H9 (cell line): ENCODE data around the gene BRWD1. TPM values are rescaled to one million over a fixed set of nuclear protein-coding genes. Genes with fewer than 3 reads are reported as not detected.

ENCODE experiments used
- DNase-seq: peaks from one replicate; pipeline ENCODE4 v3.0.0-alpha.2; 2017
- H2AFZ ChIP-seq: one replicate; pipeline ENCODE4 v1.6.1; 2013; ENCODE audit warnings: mild to moderate bottlenecking, low read length, control low read depth, moderate library complexity
- H2AK5ac ChIP-seq: 2 replicates; pipeline ENCODE4 v1.6.1; 2013; ENCODE audit warnings: low read length, control low read depth, mixed read lengths; ENCODE audit not compliant: insufficient read length
- H2BK120ac ChIP-seq: one replicate; pipeline ENCODE4 v1.6.1; 2013; ENCODE audit warnings: low read depth, mild to moderate bottlenecking, low read length, control low read depth, inconsistent platforms; ENCODE audit not compliant: poor library complexity, severe bottlenecking
- H2BK12ac ChIP-seq: 2 replicates; pipeline ENCODE4 v1.6.1; 2013; ENCODE audit warnings: low read length, control low read depth, mixed read lengths, low read depth; ENCODE audit not compliant: insufficient read length
- H2BK15ac ChIP-seq: 2 replicates; pipeline ENCODE4 v1.6.1; 2013; ENCODE audit warnings: low read depth, low read length, control low read depth
- H2BK20ac ChIP-seq: one replicate; pipeline ENCODE4 v1.6.1; 2013; ENCODE audit warnings: low read depth, mild to moderate bottlenecking, low read length, control low read depth, inconsistent platforms; ENCODE audit not compliant: poor library complexity, severe bottlenecking
- H2BK5ac ChIP-seq: 2 replicates; pipeline ENCODE4 v1.6.1; 2013; ENCODE audit warnings: low read length, control low read depth, mixed read lengths; ENCODE audit not compliant: insufficient read length
- H3K14ac ChIP-seq: 2 replicates; pipeline ENCODE4 v1.6.1; 2013; ENCODE audit warnings: low read length, control low read depth; ENCODE audit not compliant: insufficient read depth
- H3K18ac ChIP-seq: 2 replicates; pipeline ENCODE4 v1.6.1; 2013; ENCODE audit warnings: low read depth, mild to moderate bottlenecking, mixed read lengths, low read length, control low read depth; ENCODE audit not compliant: insufficient read length
- H3K23ac ChIP-seq: 2 replicates; pipeline ENCODE4 v1.6.1; 2013; ENCODE audit warnings: low read length, control low read depth, mixed read lengths, low read depth; ENCODE audit not compliant: insufficient read length
- H3K23me2 ChIP-seq: 2 replicates; pipeline ENCODE4 v1.6.1; 2013; ENCODE audit warnings: low read depth, mild to moderate bottlenecking, mixed read lengths, low read length, control low read depth; ENCODE audit not compliant: insufficient read length, poor library complexity, severe bottlenecking
- H3K27ac ChIP-seq: 2 replicates; pipeline ENCODE4 v1.5.1; 2013; ENCODE audit warnings: low read length, control low read depth, mixed read lengths, low read depth; ENCODE audit not compliant: insufficient read length
- H3K27me3 ChIP-seq: 2 replicates; pipeline ENCODE4 v1.6.1; 2013; ENCODE audit warnings: low read length, control low read depth, inconsistent platforms; ENCODE audit not compliant: insufficient read depth
- H3K4ac ChIP-seq: 2 replicates; pipeline ENCODE4 v1.6.1; 2013; ENCODE audit warnings: low read depth, mild to moderate bottlenecking, control low read depth, inconsistent platforms, low read length, moderate library complexity
- H3K4me1 ChIP-seq: 2 replicates; pipeline ENCODE4 v1.6.1; 2013; ENCODE audit warnings: low read length, control low read depth, inconsistent platforms; ENCODE audit not compliant: insufficient read depth
- H3K4me2 ChIP-seq: 2 replicates; pipeline ENCODE4 v1.6.1; 2013; ENCODE audit warnings: low read length, control low read depth, mixed read lengths; ENCODE audit not compliant: insufficient read length, insufficient read depth
- H3K56ac ChIP-seq: 2 replicates; pipeline ENCODE4 v1.6.1; 2013; ENCODE audit warnings: low read depth, mild to moderate bottlenecking, mixed read lengths, low read length, control low read depth; ENCODE audit not compliant: insufficient read length
- H3K79me1 ChIP-seq: 2 replicates; pipeline ENCODE4 v1.6.1; 2013; ENCODE audit warnings: low read depth, mild to moderate bottlenecking, moderate library complexity, low read length, control low read depth, inconsistent platforms; ENCODE audit not compliant: insufficient read depth, poor library complexity, severe bottlenecking
- H3K79me2 ChIP-seq: 2 replicates; pipeline ENCODE4 v1.6.1; 2013; ENCODE audit warnings: low read length, control low read depth, inconsistent platforms; ENCODE audit not compliant: insufficient read depth
- H3K9ac ChIP-seq: 2 replicates; pipeline ENCODE4 v1.6.1; 2013; ENCODE audit warnings: low read length, control low read depth, mixed read lengths; ENCODE audit not compliant: insufficient read length; ENCODE audit errors: extremely low read depth
- H3K9me3 ChIP-seq: one replicate; pipeline ENCODE4 v1.6.1; 2013; ENCODE audit warnings: low read depth, low read length, inconsistent platforms; ENCODE audit not compliant: control insufficient read depth
- H3T11ph ChIP-seq: one replicate; pipeline ENCODE4 v1.6.1; 2013; ENCODE audit warnings: mild to moderate bottlenecking, low read length, control low read depth, inconsistent platforms
- H4K20me1 ChIP-seq: one replicate; pipeline ENCODE4 v1.6.1; 2013; ENCODE audit not compliant: control insufficient read depth, insufficient read length, insufficient read depth
- H4K5ac ChIP-seq: 2 replicates; pipeline ENCODE4 v1.6.1; 2013; ENCODE audit warnings: low read depth, mild to moderate bottlenecking, mixed read lengths, low read length, control low read depth; ENCODE audit not compliant: insufficient read length
- H4K8ac ChIP-seq: replicated peaks from 2 replicates; pipeline ENCODE4 v1.6.1; 2013; ENCODE audit warnings: low read length, control low read depth, mixed read lengths, low read depth; ENCODE audit not compliant: insufficient read length
- H4K91ac ChIP-seq: 2 replicates; pipeline ENCODE4 v1.6.1; 2013; ENCODE audit warnings: low read depth, mild to moderate bottlenecking, moderate library complexity, mixed read lengths, low read length, control low read depth; ENCODE audit not compliant: insufficient read length
- H3K27ac Mint-ChIP-seq, 3 experiments: 2 replicates in 2 of 3; 3 replicates in 1 of 3; pipeline ENCODE4 v1.8.0; 2020 to 2021; ENCODE audit warnings: mixed read lengths in 3 of 3, mild to moderate bottlenecking in 1 of 3, moderate library complexity in 1 of 3
- H3K27me3 Mint-ChIP-seq: 2 replicates; pipeline ENCODE4 v1.8.0; 2021; ENCODE audit warnings: low read depth, mild to moderate bottlenecking, moderate library complexity, mixed read lengths
- H3K36me3 Mint-ChIP-seq, 3 experiments: 2 replicates in 2 of 3; 3 replicates in 1 of 3; pipeline ENCODE4 v1.8.0; 2020 to 2021; ENCODE audit warnings: low read depth in 3 of 3, mixed read lengths in 3 of 3; ENCODE audit not compliant: insufficient read depth in 1 of 3
- H3K4me1 Mint-ChIP-seq, 2 experiments: 2 replicates each; pipeline ENCODE4 v1.8.0; 2020; ENCODE audit warnings: mixed read lengths in 2 of 2
- H3K4me3 Mint-ChIP-seq, 2 experiments: 2 replicates in 1 of 2; 3 replicates in 1 of 2; pipeline ENCODE4 v1.8.0; 2020 to 2021; ENCODE audit warnings: mild to moderate bottlenecking in 2 of 2, mixed read lengths in 2 of 2, moderate library complexity in 1 of 2
- H3K9me3 Mint-ChIP-seq, 2 experiments: 2 replicates in 1 of 2; 3 replicates in 1 of 2; pipeline ENCODE4 v1.8.0; 2020; ENCODE audit warnings: mild to moderate bottlenecking in 2 of 2, mixed read lengths in 2 of 2, moderate library complexity in 1 of 2
- WGBS: extraction: QIAGEN DNeasy Blood & Tissue Kit; methylation state at CpG from one replicate; pipeline ENCODE4 v1.1.7; 2013; ENCODE audit warnings: missing lambda C conversion rate, low lambda C conversion rate, mixed read lengths; ENCODE audit not compliant: insufficient read length; ENCODE audit errors: extremely low coverage; 5-methylcytosine and 5-hydroxymethylcytosine counted together
- total RNA-seq: library from RNA; stranded (reverse); gene quantifications from 2 replicates; pipeline ENCODE4 v1.2.1, GENCODE V29; 2021
- TF ChIP-seq, protein P1 (sequence below): fragments of 200-600 bp; sonication (generic); conservative IDR thresholded peaks from 3 replicates; pipeline ENCODE4 v1.8.0; 2021; ENCODE audit warnings: antibody characterized with exemption, mild to moderate bottlenecking

BRWD1 gene
- total RNA-seq, 1 experiment from 2014 or later = 48.4 TPM

DNA sequence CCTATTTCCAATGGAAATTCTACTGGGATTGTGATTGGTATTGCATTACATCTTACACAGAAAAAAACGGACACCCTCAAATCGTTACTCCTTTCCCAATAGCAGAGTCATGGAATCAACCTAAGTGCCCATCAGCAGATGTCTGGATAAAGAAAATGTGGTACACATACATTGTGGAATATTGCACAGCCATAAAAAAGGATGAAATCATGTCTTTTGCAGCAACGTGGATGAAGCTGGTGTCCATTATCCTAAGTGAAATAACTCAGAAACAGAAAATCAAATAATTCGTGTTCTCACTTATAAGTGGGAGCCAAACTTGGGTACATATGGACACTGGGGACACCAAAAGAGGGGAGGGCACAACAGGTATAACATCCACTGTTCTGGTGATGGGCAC, 21.2 kb upstream of the BRWD1 start:
- H3K27ac Mint-ChIP-seq = no peak overlapping the region
- no peak overlapping the region for H2AK5ac ChIP-seq
- H3K56ac ChIP-seq = no peak overlapping the region
- no peaks in the 10 kb centered on the region for H3K4me1 ChIP-seq
- no peak overlapping the region for H3K4me3 Mint-ChIP-seq
- H4K8ac ChIP-seq = no peak overlapping the region
- no peak overlapping the region for H2AFZ ChIP-seq
- H3K79me1 ChIP-seq = no peaks in the 10 kb centered on the region
- no peaks in the 10 kb centered on the region for H3K23me2 ChIP-seq
- no peak for DNase-seq
- no peak overlapping the region for H3K4ac ChIP-seq
- no peaks in the 10 kb centered on the region for H3K79me2 ChIP-seq
- H4K20me1 ChIP-seq = no peaks in the 10 kb centered on the region
- no peak overlapping the region for H3K9ac ChIP-seq
- no peak overlapping the region for H2BK12ac ChIP-seq
- no peak overlapping the region for H3K4me2 ChIP-seq
- no peak overlapping the region for H3K27ac ChIP-seq
- H4K5ac ChIP-seq = no peak overlapping the region
- no peak overlapping the region for H2BK20ac ChIP-seq
- no peak overlapping the region for H3K18ac ChIP-seq
- no peaks in the 10 kb centered on the region for H3K27me3 ChIP-seq
- H3T11ph ChIP-seq = no peak overlapping the region
- no peak overlapping the region for H3K23ac ChIP-seq
- H2BK5ac ChIP-seq = no peak overlapping the region
- H3K4me1 Mint-ChIP-seq = peaks cover 9 to 11% of the 10 kb centered on the region in 2 experiments
- no peak overlapping the region for H3K14ac ChIP-seq
- H2BK120ac ChIP-seq = no peak overlapping the region
- no peaks in the 10 kb centered on the region for H3K9me3 ChIP-seq
- no peaks in the 10 kb centered on the region for H3K27me3 Mint-ChIP-seq
- no peaks in the 10 kb centered on the region for H3K9me3 Mint-ChIP-seq
- WGBS = no CpG with 5 or more reads among the region's 4 CpGs
- no peaks in the 10 kb centered on the region for H3K36me3 Mint-ChIP-seq
- no peak overlapping the region for H2BK15ac ChIP-seq
- no peak overlapping the region for H4K91ac ChIP-seq
- TF ChIP-seq, protein P1, sequence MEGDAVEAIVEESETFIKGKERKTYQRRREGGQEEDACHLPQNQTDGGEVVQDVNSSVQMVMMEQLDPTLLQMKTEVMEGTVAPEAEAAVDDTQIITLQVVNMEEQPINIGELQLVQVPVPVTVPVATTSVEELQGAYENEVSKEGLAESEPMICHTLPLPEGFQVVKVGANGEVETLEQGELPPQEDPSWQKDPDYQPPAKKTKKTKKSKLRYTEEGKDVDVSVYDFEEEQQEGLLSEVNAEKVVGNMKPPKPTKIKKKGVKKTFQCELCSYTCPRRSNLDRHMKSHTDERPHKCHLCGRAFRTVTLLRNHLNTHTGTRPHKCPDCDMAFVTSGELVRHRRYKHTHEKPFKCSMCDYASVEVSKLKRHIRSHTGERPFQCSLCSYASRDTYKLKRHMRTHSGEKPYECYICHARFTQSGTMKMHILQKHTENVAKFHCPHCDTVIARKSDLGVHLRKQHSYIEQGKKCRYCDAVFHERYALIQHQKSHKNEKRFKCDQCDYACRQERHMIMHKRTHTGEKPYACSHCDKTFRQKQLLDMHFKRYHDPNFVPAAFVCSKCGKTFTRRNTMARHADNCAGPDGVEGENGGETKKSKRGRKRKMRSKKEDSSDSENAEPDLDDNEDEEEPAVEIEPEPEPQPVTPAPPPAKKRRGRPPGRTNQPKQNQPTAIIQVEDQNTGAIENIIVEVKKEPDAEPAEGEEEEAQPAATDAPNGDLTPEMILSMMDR = no peak
